Measurements from ENCODE around the gene EIF5A2.

The EIF5A2 gene

DNA sequence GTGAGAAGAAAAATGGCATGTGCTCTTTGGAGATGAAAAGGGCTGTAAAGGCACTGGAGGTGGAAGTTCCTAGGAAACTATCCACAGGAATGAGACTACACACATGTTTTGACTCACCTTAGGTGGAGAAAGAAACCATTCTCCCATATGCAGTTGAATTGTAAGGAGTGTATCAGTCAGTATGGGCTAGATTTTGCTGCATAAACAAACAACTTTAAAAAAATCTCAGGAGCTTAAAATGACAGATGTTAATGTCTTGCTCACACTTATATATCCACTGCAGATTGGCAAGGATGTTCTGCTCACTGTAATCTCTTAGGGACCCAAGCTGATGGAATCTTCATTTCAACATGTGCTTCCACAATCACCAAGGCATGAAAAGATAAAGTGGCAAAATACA, 64.1 kb downstream of the EIF5A2 start:
- TF ChIP-seq, protein P1, sequence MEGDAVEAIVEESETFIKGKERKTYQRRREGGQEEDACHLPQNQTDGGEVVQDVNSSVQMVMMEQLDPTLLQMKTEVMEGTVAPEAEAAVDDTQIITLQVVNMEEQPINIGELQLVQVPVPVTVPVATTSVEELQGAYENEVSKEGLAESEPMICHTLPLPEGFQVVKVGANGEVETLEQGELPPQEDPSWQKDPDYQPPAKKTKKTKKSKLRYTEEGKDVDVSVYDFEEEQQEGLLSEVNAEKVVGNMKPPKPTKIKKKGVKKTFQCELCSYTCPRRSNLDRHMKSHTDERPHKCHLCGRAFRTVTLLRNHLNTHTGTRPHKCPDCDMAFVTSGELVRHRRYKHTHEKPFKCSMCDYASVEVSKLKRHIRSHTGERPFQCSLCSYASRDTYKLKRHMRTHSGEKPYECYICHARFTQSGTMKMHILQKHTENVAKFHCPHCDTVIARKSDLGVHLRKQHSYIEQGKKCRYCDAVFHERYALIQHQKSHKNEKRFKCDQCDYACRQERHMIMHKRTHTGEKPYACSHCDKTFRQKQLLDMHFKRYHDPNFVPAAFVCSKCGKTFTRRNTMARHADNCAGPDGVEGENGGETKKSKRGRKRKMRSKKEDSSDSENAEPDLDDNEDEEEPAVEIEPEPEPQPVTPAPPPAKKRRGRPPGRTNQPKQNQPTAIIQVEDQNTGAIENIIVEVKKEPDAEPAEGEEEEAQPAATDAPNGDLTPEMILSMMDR (IDR thresholded peaks at IDR 0.05; ENCODE audit: borderline replicate concordance, extremely low read depth, low read length, poor library complexity, severe bottlenecking): no peak
- no peak for TF ChIP-seq EZH2 (IDR thresholded peaks at IDR 0.05; ENCODE audit: borderline replicate concordance, low read depth, low read length, severe bottlenecking)
- DNase-seq: no peak
- no peaks in the 10 kb centered on the region for H3K79me2 ChIP-seq (ENCODE audit: insufficient read depth, low read length)
- no peak overlapping the region for H3K27ac ChIP-seq (ENCODE audit: low read length)
- no peaks in the 10 kb centered on the region for H3K9me3 ChIP-seq (ENCODE audit: insufficient read depth, low read length, severe bottlenecking)
- H3K4me2 ChIP-seq (ENCODE audit: insufficient read depth, low read length): no peak overlapping the region
- peak overlapping the region; percentile 16; the same call in 1 of the 2 replicates for H2AFZ ChIP-seq (ENCODE audit: low read depth, low read length)
- H3K4me1 ChIP-seq (ENCODE audit: insufficient read depth, low read length): no peaks in the 10 kb centered on the region
- no peak for ATAC-seq (ENCODE audit: insufficient read depth, low read depth)
- no peak overlapping the region for H3K4me3 ChIP-seq (ENCODE audit: low read depth in 1 of 2, low read length in 2 of 2)
- H4K20me1 ChIP-seq (ENCODE audit: insufficient read depth, low read length): no peaks in the 10 kb centered on the region
- no peak overlapping the region for H3K9ac ChIP-seq (ENCODE audit: low read depth, low read length)
- peaks cover 14% of the 10 kb centered on the region for H3K27me3 ChIP-seq (ENCODE audit: insufficient read depth, low read length, poor library complexity)
- no peaks in the 10 kb centered on the region for H3K36me3 ChIP-seq (ENCODE audit: insufficient read depth, low read length)

DNA sequence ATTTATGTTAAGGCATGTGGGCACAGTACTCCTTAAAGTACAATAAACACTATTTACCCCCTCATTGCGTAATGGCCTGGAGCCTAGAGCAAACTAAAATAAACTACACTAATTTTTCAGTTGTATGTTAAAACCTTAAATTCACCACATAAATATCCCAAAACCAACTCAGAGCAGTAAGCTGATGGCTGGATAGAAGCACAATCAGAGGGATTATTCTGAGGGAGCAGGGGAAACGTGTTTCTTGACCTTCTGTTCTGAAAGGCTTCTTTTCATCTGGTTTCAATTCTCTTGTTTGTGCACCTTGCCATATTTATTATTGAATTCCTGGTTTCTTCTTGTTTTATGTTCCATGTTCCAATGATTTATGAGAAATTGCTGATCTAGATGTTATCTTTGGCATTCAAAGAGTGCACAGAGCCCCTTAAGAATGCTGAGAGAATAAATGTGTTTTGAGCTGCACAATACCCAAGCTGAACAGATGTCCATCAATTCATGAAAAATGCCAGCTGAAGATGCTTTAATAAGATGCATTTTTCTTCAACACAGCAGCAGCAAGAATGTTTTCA, 68.1 kb downstream of the EIF5A2 start:
- no peak for ATAC-seq (ENCODE audit: insufficient read depth, low read depth)
- Histone ChIP-seq H3K36me3 (ENCODE audit: insufficient read depth, low read length) (no peaks in the 10 kb centered on the region), H3K4me3 (ENCODE audit: low read depth in 1 of 2, low read length in 2 of 2) (no peak overlapping the region), H3K79me2 (ENCODE audit: insufficient read depth, low read length) (no peaks in the 10 kb centered on the region), H3K27me3 (ENCODE audit: insufficient read depth, low read length, poor library complexity) (peaks cover 14% of the 10 kb centered on the region), H3K4me2 (ENCODE audit: insufficient read depth, low read length) (no peak overlapping the region), H3K27ac (ENCODE audit: low read length) (no peak overlapping the region), H3K9ac (ENCODE audit: low read depth, low read length) (no peak overlapping the region), H3K4me1 (ENCODE audit: insufficient read depth, low read length) (no peaks in the 10 kb centered on the region), H4K20me1 (ENCODE audit: insufficient read depth, low read length) (no peaks in the 10 kb centered on the region), H2AFZ (ENCODE audit: low read depth, low read length) (no peak overlapping the region), H3K9me3 (ENCODE audit: insufficient read depth, low read length, severe bottlenecking) (no peaks in the 10 kb centered on the region)
- no peak for DNase-seq
- TF ChIP-seq, protein P1 (IDR thresholded peaks at IDR 0.05; ENCODE audit: borderline replicate concordance, extremely low read depth, low read length, poor library complexity, severe bottlenecking): no peak
- no peak for TF ChIP-seq EZH2 (IDR thresholded peaks at IDR 0.05; ENCODE audit: borderline replicate concordance, low read depth, low read length, severe bottlenecking)

DNA sequence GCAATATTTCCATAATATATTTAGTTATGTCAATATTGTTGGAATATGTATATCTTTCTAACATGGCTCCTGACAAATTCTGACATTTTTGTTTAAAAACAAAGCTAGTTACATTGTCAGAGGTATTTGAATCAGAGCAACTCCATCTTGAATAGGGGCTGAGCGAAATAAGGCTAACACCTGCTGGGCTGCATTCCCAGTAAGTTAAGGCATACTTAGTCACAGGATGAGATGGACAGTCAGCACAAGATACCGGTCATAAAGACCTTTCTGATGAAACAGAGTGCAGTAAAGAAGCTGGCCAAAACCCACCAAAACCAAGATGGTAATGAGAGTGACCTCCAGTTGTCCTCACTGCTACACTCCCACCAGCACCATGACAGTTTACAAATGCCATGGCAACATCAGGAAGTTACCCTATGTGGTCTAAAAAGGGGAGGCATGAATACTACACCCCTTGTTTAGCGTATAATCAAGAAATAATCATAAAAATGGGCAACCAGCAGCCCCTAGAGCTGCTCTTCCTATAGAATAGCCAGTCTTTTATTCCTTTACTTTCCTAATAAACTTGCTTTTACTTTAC, 68.8 kb downstream of the EIF5A2 start:
- peaks cover 14% of the 10 kb centered on the region for H3K27me3 ChIP-seq (ENCODE audit: insufficient read depth, low read length, poor library complexity)
- TF ChIP-seq, protein P1 (IDR thresholded peaks at IDR 0.05; ENCODE audit: borderline replicate concordance, extremely low read depth, low read length, poor library complexity, severe bottlenecking): no peak
- no peak for TF ChIP-seq EZH2 (IDR thresholded peaks at IDR 0.05; ENCODE audit: borderline replicate concordance, low read depth, low read length, severe bottlenecking)
- H3K4me3 ChIP-seq (ENCODE audit: low read depth in 1 of 2, low read length in 2 of 2): no peak overlapping the region
- no peak overlapping the region for H3K4me2 ChIP-seq (ENCODE audit: insufficient read depth, low read length)
- no peak overlapping the region for H3K9ac ChIP-seq (ENCODE audit: low read depth, low read length)
- ATAC-seq (ENCODE audit: insufficient read depth, low read depth) (no peak), DNase-seq (no peak)
- H3K27ac ChIP-seq (ENCODE audit: low read length): no peak overlapping the region
- no peaks in the 10 kb centered on the region for H3K79me2 ChIP-seq (ENCODE audit: insufficient read depth, low read length)
- no peaks in the 10 kb centered on the region for H3K9me3 ChIP-seq (ENCODE audit: insufficient read depth, low read length, severe bottlenecking)
- no peak overlapping the region for H2AFZ ChIP-seq (ENCODE audit: low read depth, low read length)
- no peaks in the 10 kb centered on the region for H4K20me1 ChIP-seq (ENCODE audit: insufficient read depth, low read length)
- H3K4me1 ChIP-seq (ENCODE audit: insufficient read depth, low read length): no peaks in the 10 kb centered on the region
- no peaks in the 10 kb centered on the region for H3K36me3 ChIP-seq (ENCODE audit: insufficient read depth, low read length)

Measured in DND-41 (cell line).